Activated CD8-positive, alpha-beta memory T cell treated with anti-CD3 and anti-CD28 coated beads for 36 hours (primary cell): ENCODE measurements around the gene CHST2. TPM values are rescaled to one million over a fixed set of nuclear protein-coding genes. Genes with fewer than 3 reads are reported as not detected.

Experiments used
- total RNA-seq, 2 experiments: library from RNA; stranded (reverse); gene quantifications; one replicate each; pipeline ENCODE4 v1.2.3, GENCODE V29; 2021

Gene CHST2
- total RNA-seq, 2 experiments from 2014 or later = 4.0 to 4.3 TPM

Other genes starting within 250 kb of the CHST2 start
- under 1 TPM; 0.52 to 0.53 TPM for gene PCOLCE2, start 230.7 kb upstream of the CHST2 start, total RNA-seq
- gene PAQR9, start 156.1 kb upstream of the CHST2 start, total RNA-seq = not detected
- gene U2SURP, start 118.2 kb upstream of the CHST2 start, total RNA-seq = 100 to 1,000 TPM; 182 to 189 TPM